ENCODE data around the gene CRYAB. TPM values are rescaled to one million over a fixed set of nuclear protein-coding genes. Genes with fewer than 3 reads are reported as not detected.

Gene CRYAB
- total RNA-seq, 1 experiment from 2014 or later, result not detected

- TF ChIP-seq CTCF (conservative IDR thresholded peaks at IDR 0.05), result no peak
- TF ChIP-seq EZH2 (IDR thresholded peaks at IDR 0.05; ENCODE audit: low read depth), result no peak
- Histone ChIP-seq H2AFZ (no peak overlapping the region), H3K36me3 (ENCODE audit: low read depth) (peaks cover 9% of the 10 kb centered on the region; the same call in 1 of the 2 replicates), H3K79me2 (ENCODE audit: low read depth) (0 out of 2 replicates have a peak, but pooled peaks cover 8% of the 10 kb centered on the region), H3F3A (ENCODE audit: insufficient read depth, low read depth) (peaks cover 9% of the 10 kb centered on the region), H3K9me3 (ENCODE audit: insufficient read depth, low read depth) (no peaks in the 10 kb centered on the region), H3K27ac (no peak overlapping the region), H3K9me2 (ENCODE audit: insufficient read depth) (no peaks in the 10 kb centered on the region), H4K20me1 (ENCODE audit: insufficient read depth) (no peaks in the 10 kb centered on the region), H3K27me3 (ENCODE audit: insufficient read depth, low read depth) (no peaks in the 10 kb centered on the region), H3K4me3 (peak overlapping the region; percentile 99; the same call in 1 of the 2 replicates), H3K4me2 (peak overlapping the region; percentile 92), H3K4me1 (replicated peaks; ENCODE audit: insufficient read depth) (peaks cover 13% of the 10 kb centered on the region)
- ChIA-PET CTCF (interaction anchor here (0.8 to 1.6 kb wide), 3 partner anchors 24 to 112 kb away, joined by 3 to 6 read pairs (median 6); no protein-coding TSS in a partner anchor), POLR2A (ENCODE audit: unreplicated experiment) (interaction anchor here (0.5 to 1.1 kb wide), 2 partner anchors 23 to 48 kb away, joined by 3 to 10 read pairs; partner anchors contain the start of gene C11orf52)
- no peak for DNase-seq
- intact Hi-C loops (cut with micrococcal nuclease; ENCODE audit: unreplicated experiment), result loop anchor here (10.0 kb wide), 1 partner anchor 295 kb away; the partner anchor contains the start of genes IL18 and TEX12
- BruUV-seq (replicated peaks), result no TSS peak
Observed at GRCh38 chr11:111870113-111870512, 41.5 kb downstream of the CRYAB start.

- Histone ChIP-seq H3K4me2 (no peak overlapping the region), H3K27ac (no peak overlapping the region), H3K79me2 (ENCODE audit: low read depth) (no peaks in the 10 kb centered on the region), H3K36me3 (ENCODE audit: low read depth) (peaks cover 19% of the 10 kb centered on the region; the same call in 1 of the 2 replicates), H3K4me1 (replicated peaks; ENCODE audit: insufficient read depth) (no peaks in the 10 kb centered on the region), H3F3A (ENCODE audit: insufficient read depth, low read depth) (peaks cover 4% of the 10 kb centered on the region), H4K20me1 (ENCODE audit: insufficient read depth) (no peaks in the 10 kb centered on the region), H2AFZ (no peak overlapping the region), H3K9me3 (ENCODE audit: insufficient read depth, low read depth) (no peaks in the 10 kb centered on the region), H3K27me3 (ENCODE audit: insufficient read depth, low read depth) (no peaks in the 10 kb centered on the region), H3K4me3 (no peak overlapping the region), H3K9me2 (ENCODE audit: insufficient read depth) (no peaks in the 10 kb centered on the region)
- no TSS peak for BruUV-seq (replicated peaks)
- CTCF ChIA-PET, result interaction anchor here (1.1 kb wide), 1 partner anchor 12 kb away, joined by 3 read pairs; no protein-coding TSS in a partner anchor
- intact Hi-C loops (cut with micrococcal nuclease; ENCODE audit: unreplicated experiment), result no loop called here
- POLR2A ChIA-PET (ENCODE audit: unreplicated experiment), result no interaction called here
- TF ChIP-seq CTCF (conservative IDR thresholded peaks at IDR 0.05), result no peak
- no peak for TF ChIP-seq EZH2 (IDR thresholded peaks at IDR 0.05; ENCODE audit: low read depth)
- no peak for DNase-seq
Observed at GRCh38 chr11:111860257-111860656, 51.3 kb downstream of the CRYAB start.

Other genes with a start within 250 kb of the CRYAB start
- gene PPP2R1B, start 145.4 kb downstream of the CRYAB start, total RNA-seq (2021), result 28.9 and 36.4 TPM in 2 replicates
- gene ALG9, start 40.2 kb downstream of the CRYAB start, total RNA-seq (2021), result 19.1 and 27.8 TPM in 2 replicates
- 2.1 and 2.2 TPM in 2 replicates for gene FDXACB1, start 32.6 kb downstream of the CRYAB start, total RNA-seq (2021)
- 27.4 and 46.8 TPM in 2 replicates for gene CFAP68, start 32.2 kb downstream of the CRYAB start, total RNA-seq (2021)
- 0.28 and 0.80 TPM in 2 replicates for gene HSPB2, start 964 bp upstream of the CRYAB start, total RNA-seq (2021)
- 2.9 and 6.4 TPM in 2 replicates for gene C11orf52, start 7.1 kb upstream of the CRYAB start, total RNA-seq (2021)
- gene DIXDC1, start 25.6 kb upstream of the CRYAB start, total RNA-seq (2021), result 4.4 and 4.9 TPM in 2 replicates
- gene DLAT, start 113.6 kb upstream of the CRYAB start, total RNA-seq (2021), result 27.8 and 44.9 TPM in 2 replicates
- 2.0 and 4.8 TPM in 2 replicates for gene PIH1D2, start 162.2 kb upstream of the CRYAB start, total RNA-seq (2021)
- gene NKAPD1, start 162.5 kb upstream of the CRYAB start, total RNA-seq (2021), result 16.5 and 17.6 TPM in 2 replicates
- gene TIMM8B, start 175.0 kb upstream of the CRYAB start, total RNA-seq (2021), result 42.4 and 44.3 TPM in 2 replicates
- gene SDHD, start 175.1 kb upstream of the CRYAB start, total RNA-seq (2021), result 99.5 and 122 TPM in 2 replicates